AG10803 (cell line): ENCODE data around the gene KIAA0586.

ENCODE experiments used
- DNase-seq: peaks from one replicate; pipeline ENCODE4 v3.0.0; 2010; ENCODE audit warnings: low read depth
- H3K4me3 ChIP-seq: 2 replicates; pipeline ENCODE4 v1.5.1; 2011; ENCODE audit warnings: mild to moderate bottlenecking, low read length, control low read depth
- TF ChIP-seq, protein P1 (sequence below): conservative IDR thresholded peaks from 2 replicates; pipeline ENCODE4 v1.5.1; 2011; ENCODE audit warnings: mild to moderate bottlenecking, low read length, control low read depth, inconsistent platforms

KIAA0586 gene

DNA sequence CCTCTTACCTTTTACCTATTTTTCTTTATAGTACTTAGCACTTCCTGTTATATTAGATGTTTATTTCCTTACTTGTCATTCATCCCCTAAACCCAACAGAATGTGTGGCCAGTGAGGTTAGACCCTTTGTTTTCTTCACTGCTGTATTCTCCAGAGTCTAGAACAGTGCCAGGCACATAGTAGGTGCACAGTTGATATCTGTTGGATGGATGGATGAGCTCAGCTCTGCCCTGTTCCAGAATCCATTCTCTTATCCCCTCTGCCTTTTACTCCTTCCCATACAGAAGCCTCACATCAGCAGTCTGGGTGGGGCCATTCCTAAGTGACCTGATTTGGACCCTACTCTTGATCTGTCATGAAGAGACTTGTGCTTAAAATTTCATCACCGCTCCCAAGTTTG is 115.7 kb downstream of the KIAA0586 start:
- no peak for DNase-seq
- TF ChIP-seq, protein P1, sequence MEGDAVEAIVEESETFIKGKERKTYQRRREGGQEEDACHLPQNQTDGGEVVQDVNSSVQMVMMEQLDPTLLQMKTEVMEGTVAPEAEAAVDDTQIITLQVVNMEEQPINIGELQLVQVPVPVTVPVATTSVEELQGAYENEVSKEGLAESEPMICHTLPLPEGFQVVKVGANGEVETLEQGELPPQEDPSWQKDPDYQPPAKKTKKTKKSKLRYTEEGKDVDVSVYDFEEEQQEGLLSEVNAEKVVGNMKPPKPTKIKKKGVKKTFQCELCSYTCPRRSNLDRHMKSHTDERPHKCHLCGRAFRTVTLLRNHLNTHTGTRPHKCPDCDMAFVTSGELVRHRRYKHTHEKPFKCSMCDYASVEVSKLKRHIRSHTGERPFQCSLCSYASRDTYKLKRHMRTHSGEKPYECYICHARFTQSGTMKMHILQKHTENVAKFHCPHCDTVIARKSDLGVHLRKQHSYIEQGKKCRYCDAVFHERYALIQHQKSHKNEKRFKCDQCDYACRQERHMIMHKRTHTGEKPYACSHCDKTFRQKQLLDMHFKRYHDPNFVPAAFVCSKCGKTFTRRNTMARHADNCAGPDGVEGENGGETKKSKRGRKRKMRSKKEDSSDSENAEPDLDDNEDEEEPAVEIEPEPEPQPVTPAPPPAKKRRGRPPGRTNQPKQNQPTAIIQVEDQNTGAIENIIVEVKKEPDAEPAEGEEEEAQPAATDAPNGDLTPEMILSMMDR = no peak
- no peak overlapping the region for H3K4me3 ChIP-seq

DNA sequence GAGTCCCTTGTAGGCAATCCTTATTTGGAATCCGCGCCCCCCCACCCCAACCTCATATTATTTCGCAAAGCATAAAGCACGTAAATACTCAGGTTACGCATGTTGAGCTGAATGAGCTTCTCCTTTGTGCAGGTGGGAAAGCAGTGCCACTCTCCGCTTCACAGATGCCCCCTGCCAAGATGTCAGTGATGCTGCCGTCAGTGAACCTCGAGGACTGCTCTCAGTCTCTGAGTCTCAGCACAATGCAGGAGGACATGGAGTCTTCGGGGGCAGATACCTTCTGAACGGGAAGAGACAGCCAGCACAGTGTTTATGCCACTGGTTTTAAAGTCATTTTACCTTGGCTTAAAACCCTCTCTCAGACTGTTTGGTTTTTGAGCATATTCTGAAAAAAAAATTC is 120.1 kb downstream of the KIAA0586 start:
- TF ChIP-seq, protein P1 = no peak
- no peak for DNase-seq
- H3K4me3 ChIP-seq = no peak overlapping the region

DNA sequence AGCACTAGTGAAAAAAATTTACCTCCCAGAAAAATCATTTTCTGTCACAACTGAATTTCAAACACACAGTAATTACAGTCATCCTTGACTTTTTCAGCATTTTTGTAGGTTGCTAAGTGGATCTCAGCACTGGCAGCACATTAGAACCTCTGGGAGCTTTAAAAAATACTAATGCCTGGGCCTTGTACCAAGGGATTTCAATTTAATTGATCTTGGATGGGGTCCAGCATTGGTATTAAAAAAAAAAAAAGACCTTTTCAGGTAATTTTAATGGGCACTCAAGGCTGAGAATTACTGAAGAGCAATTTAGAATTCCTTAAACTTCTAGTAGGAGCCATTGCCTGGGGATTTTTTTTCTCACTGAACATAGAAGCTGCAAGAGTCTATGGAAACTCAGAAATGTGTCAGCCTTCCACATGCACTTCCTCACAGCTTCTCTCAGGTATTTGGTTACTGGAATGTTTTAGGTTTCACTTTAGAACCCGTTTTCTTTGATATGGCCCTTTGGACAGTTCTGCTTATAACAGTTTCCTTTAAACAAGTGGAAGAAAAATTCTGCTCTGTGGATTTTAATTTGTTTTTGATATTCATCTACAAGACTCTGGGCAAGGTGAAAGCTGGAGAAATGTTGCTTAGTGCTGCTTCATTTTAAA is 121.7 kb downstream of the KIAA0586 start:
- TF ChIP-seq, protein P1 = no peak
- H3K4me3 ChIP-seq = no peak overlapping the region
- no peak for DNase-seq

DNA sequence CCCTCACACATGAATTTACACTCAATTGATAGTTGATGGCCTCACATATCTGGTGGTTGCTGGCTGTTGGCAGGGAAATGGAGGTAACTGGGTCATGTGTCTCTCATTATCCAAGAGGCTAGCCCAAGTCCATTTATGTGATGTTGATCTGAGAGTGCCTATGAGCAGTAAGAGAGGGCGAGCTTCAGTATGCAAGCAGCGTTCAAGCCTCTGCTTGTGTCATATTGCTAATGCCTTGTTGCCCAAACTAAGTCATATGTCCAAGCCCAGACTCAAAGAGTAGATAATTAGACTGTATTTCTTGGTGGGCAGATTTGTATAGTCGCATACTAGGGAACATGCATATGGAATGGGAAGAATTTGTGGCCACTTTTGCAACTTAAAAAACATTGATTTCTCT is 126.4 kb downstream of the KIAA0586 start:
- TF ChIP-seq, protein P1 = no peak
- no peak overlapping the region for H3K4me3 ChIP-seq
- no peak for DNase-seq

DNA sequence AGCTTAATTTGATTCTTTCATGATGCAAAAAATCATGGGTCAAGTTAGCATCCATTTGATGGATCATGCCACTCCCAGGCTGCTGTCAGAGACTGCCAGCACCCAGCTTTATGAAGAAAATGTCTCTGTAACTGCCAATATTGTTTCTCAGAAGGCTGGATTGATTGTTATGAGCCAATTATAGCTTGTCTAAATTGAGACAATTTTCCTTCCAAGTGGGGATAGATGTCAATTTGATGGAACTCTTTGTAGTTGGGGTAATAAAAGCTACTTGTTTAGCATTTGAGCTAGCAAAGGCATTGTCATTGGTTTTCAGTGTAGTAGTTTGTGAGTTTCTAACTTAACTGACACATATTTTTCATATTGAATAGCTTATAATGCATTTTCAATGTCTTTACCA is 128.1 kb downstream of the KIAA0586 start:
- DNase-seq = no peak
- TF ChIP-seq, protein P1 = no peak
- no peak overlapping the region for H3K4me3 ChIP-seq

DNA sequence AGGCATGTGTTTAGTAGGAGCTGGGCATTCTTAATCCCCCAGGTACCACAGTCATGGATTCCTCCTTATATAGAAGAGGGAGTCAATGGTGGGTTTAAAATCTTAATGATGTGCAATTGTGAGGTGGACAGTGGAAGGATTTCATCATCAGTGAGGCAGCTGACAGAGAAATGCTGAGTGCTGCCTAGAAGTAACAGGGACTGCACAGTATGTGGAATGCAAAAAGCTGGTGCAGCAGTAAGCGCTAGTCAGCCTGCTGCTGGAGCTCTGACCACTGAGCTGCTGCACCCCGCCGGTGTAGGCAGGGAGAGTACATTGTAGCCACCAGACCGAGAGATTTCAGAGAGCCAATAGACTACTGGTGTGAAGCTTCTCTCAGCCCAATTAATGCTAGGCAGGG is 129.7 kb downstream of the KIAA0586 start:
- TF ChIP-seq, protein P1 = no peak
- no peak for DNase-seq
- no peak overlapping the region for H3K4me3 ChIP-seq

DNA sequence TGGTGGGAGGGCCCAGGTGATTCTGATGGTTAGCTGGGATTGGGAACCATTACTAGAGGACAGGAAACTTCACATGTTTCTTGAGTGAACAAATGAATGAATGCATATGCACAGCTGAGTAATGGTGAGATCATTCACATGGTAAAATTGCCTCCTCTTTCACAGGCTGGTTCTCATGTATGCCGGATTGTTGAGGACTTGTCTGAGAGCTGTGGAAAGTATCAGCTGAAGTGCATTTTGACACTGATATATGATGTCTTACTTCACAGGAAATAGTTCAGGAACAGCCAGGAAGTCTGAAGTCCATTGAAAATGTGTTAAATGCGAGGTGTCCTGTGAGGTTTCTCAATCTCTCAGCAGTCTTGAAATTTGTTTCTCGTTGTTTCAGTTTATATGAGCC is 132.7 kb downstream of the KIAA0586 start:
- DNase-seq = peak; percentile 56
- H3K4me3 ChIP-seq = no peak overlapping the region
- TF ChIP-seq, protein P1 = no peak
